Transverse colon (tissue), 4 donors: ENCODE measurements around the gene PFKFB2. TPM values are rescaled to one million over a fixed set of nuclear protein-coding genes. Genes with fewer than 3 reads are reported as not detected.
A peak's percentile ranks its signal among the peaks of the same experiment; 100 is the strongest.

ENCODE experiments used
- DNase-seq: peaks from one replicate; pipeline ENCODE4 v3.0.0-alpha.2; 2019
- H3K27ac ChIP-seq, 4 donors: fragments of 200-600 bp; sonication (generic); 2 replicates each; pipeline ENCODE4 v1.5.1; 2016 to 2018; ENCODE audit warnings: inconsistent platforms in 4 of 4
- H3K27me3 ChIP-seq: fragments of 200-600 bp; sonication (generic); 2 replicates; pipeline ENCODE4 v1.5.1; 2017; ENCODE audit warnings: inconsistent platforms
- H3K36me3 ChIP-seq, 4 donors: fragments of 200-600 bp; sonication (generic); 2 replicates each; pipeline ENCODE4 v1.5.1; 2017 to 2019; ENCODE audit warnings: inconsistent platforms in 4 of 4
- H3K4me1 ChIP-seq, 4 donors: fragments of 200-600 bp; sonication (generic); 2 replicates each; pipeline ENCODE4 v1.5.1; 2017 to 2020; ENCODE audit warnings: inconsistent platforms in 4 of 4
- H3K4me3 ChIP-seq, 4 donors: fragments of 200-600 bp; sonication (generic); 1 replicate in 1 of 4; 2 replicates in 3 of 4; pipeline versions ENCODE4 v1.5.1 to v1.6.1; 2017 to 2019; ENCODE audit warnings: inconsistent platforms in 4 of 4
- H3K9me3 ChIP-seq, 2 donors: fragments of 200-600 bp; sonication (generic); 2 replicates each; pipeline ENCODE4 v1.5.1; 2017 to 2019; ENCODE audit warnings: inconsistent platforms in 2 of 2
- CTCF ChIP-seq, 5 experiments: fragments of 200-600 bp in 3 of 5; fragments of 450-650 bp in 2 of 5; sonication (generic) in 3 of 5; IDR thresholded peaks; 1 replicate in 2 of 5; 2 replicates in 3 of 5; pipeline ENCODE4 v1.5.1; 2016 to 2017; ENCODE audit warnings: antibody characterized with exemption in 5 of 5, inconsistent platforms in 3 of 5, mild to moderate bottlenecking in 2 of 5, moderate library complexity in 1 of 5
- EP300 ChIP-seq: sonication (generic); formaldehyde crosslinking; IDR thresholded peaks from one replicate; pipeline ENCODE4 v1.6.1; 2017; ENCODE audit warnings: antibody characterized with exemption, low read depth
- POLR2A ChIP-seq: fragments of 450-650 bp; IDR thresholded peaks from one replicate; pipeline ENCODE4 v1.6.1; 2016; ENCODE audit warnings: antibody characterized with exemption, mild to moderate bottlenecking, moderate library complexity
- POLR2AphosphoS5 ChIP-seq, 3 donors: sonication (generic); formaldehyde crosslinking; IDR thresholded peaks; one replicate each; pipeline ENCODE4 v1.6.1; 2016; ENCODE audit warnings: antibody characterized with exemption in 3 of 3
- WGBS, 2 donors: methylation state at CpG; one replicate each; pipeline ENCODE4 v1.1.5; 2018; ENCODE audit warnings: low coverage in 1 of 2; 5-methylcytosine and 5-hydroxymethylcytosine counted together
- in situ Hi-C, 4 donors: fragments of 200-750 bp; cut with MboI; loops; one replicate each; pipeline versions ENCODE4 v1.15.0 to v1.15.1; 2017; ENCODE audit warnings: low sequenced_read_pairs in 3 of 4, low pct_ligation_motif_present in 1 of 4, low pct_unique_long_range_greater_than_20kb in 1 of 4
- intact Hi-C: fragments of 100-400 bp; cut with DNase I; formaldehyde crosslinking; loops from one replicate; pipeline ENCODE4 v1.15.1; 2023; ENCODE audit warnings: low total_unique reads
- total RNA-seq, 4 donors: library from RNA; depleted of rRNA; stranded (reverse); fragments of >200 nt; gene quantifications; one replicate each; pipeline ENCODE4 v1.1.0, GENCODE V29; 2016

PFKFB2 gene
- total RNA-seq, 4 donors from 2014 or later, result 84.2 to 155 (median 91.1) TPM

- DNase-seq, result no peak
- intact Hi-C loops, result no loop called here
- TF ChIP-seq EP300, result no peak
Observed at GRCh38 chr1:207020709-207021107, 32.4 kb upstream of the PFKFB2 start.

GRCh38 chr1:207021139-207021861, 31.8 kb upstream of the PFKFB2 start:
- DNase-seq, result no peak
- Histone ChIP-seq H3K9me3 (no peaks in the 10 kb centered on the region), H3K27ac (no peak overlapping the region), H3K4me3 (no peak overlapping the region), H3K4me1 (peaks cover 0 to 26% (median 19%) of the 10 kb centered on the region in 4 donors), H3K36me3 (no peaks in the 10 kb centered on the region), H3K27me3 (no peaks in the 10 kb centered on the region)
- in situ Hi-C loops (no loop called here), intact Hi-C loops (no loop called here)
- no peak for TF ChIP-seq EP300
- TF ChIP-seq CTCF (IDR thresholded peaks at IDR 0.05), result no peak
- no peak for TF ChIP-seq POLR2AphosphoS5 (IDR thresholded peaks at IDR 0.05)
- TF ChIP-seq POLR2A, result no peak
- WGBS, 2 donors, result 76 to 84% methylated on average over 3 to 8 of the region's 8 CpGs

More at GRCh38 chr1:207020709-207021107, 32.4 kb upstream of the PFKFB2 start:
- H3K9me3 ChIP-seq, result no peaks in the 10 kb centered on the region
- H3K27ac ChIP-seq, result peak overlapping the region in 1 of 4 donors; percentile 10
- in situ Hi-C loops, result no loop called here
- no peaks in the 10 kb centered on the region for H3K27me3 ChIP-seq
- 61% methylated on average over 4 of the region's 4 CpGs; no CpG with 5 or more reads in 1 of the 2 donors for WGBS, 2 donors
- no peaks in the 10 kb centered on the region for H3K36me3 ChIP-seq
- H3K4me3 ChIP-seq, result no peak overlapping the region
- peaks cover 0 to 20% (median 14%) of the 10 kb centered on the region in 4 donors for H3K4me1 ChIP-seq

- no peak overlapping the region for H3K27ac ChIP-seq
- intact Hi-C loops, result no loop called here
Observed at GRCh38 chr1:207021876-207022596, 31.0 kb upstream of the PFKFB2 start.

GRCh38 chr1:207022996-207023679, 29.9 kb upstream of the PFKFB2 start:
- peaks cover 0 to 45% (median 24%) of the 10 kb centered on the region in 4 donors for H3K4me1 ChIP-seq
- H3K27ac ChIP-seq, result no peak overlapping the region
- in situ Hi-C loops (no loop called here), intact Hi-C loops (no loop called here)
- no peaks in the 10 kb centered on the region for H3K27me3 ChIP-seq
- TF ChIP-seq POLR2AphosphoS5 (IDR thresholded peaks at IDR 0.05) (no peak), EP300 (no peak)
- DNase-seq, result no peak
- H3K9me3 ChIP-seq, result no peaks in the 10 kb centered on the region
- no peaks in the 10 kb centered on the region for H3K36me3 ChIP-seq
- no peak overlapping the region for H3K4me3 ChIP-seq
- 97% methylated on average over 6 of the region's 8 CpGs; no CpG with 5 or more reads in 1 of the 2 donors for WGBS, 2 donors

More at GRCh38 chr1:207021876-207022596, 31.0 kb upstream of the PFKFB2 start:
- Histone ChIP-seq H3K27me3 (no peaks in the 10 kb centered on the region), H3K4me1 (peaks cover 0 to 34% (median 21%) of the 10 kb centered on the region in 4 donors), H3K4me3 (no peak overlapping the region), H3K9me3 (no peaks in the 10 kb centered on the region), H3K36me3 (no peaks in the 10 kb centered on the region)
- WGBS, 2 donors, result 88 to 100% methylated on average over 2 to 15 of the region's 15 CpGs
- no peak for TF ChIP-seq POLR2A
- TF ChIP-seq EP300, result no peak
- no peak for TF ChIP-seq CTCF (IDR thresholded peaks at IDR 0.05)
- TF ChIP-seq POLR2AphosphoS5 (IDR thresholded peaks at IDR 0.05), result no peak
- DNase-seq, result no peak
- in situ Hi-C loops, result no loop called here
